ENCODE results near the gene SHH.

GRCh38 chr7:155756322-155756721, 55.9 kb downstream of the SHH start:
- TF ChIP-seq SP7 (tag by site-specific recombination; IDR thresholded peaks at IDR 0.05) (no peak), ZNF175 (tag by site-specific recombination; IDR thresholded peaks at IDR 0.05) (no peak), ZNF274 (IDR thresholded peaks at IDR 0.05; ENCODE audit: low read length) (no peak), ZNF274 (tag by site-specific recombination; IDR thresholded peaks at IDR 0.05; ENCODE audit: borderline replicate concordance) (no peak), SALL2 (tag by site-specific recombination; IDR thresholded peaks at IDR 0.05; ENCODE audit: borderline replicate concordance) (no peak), ZBTB26 (tag by site-specific recombination; optimal IDR thresholded peaks at IDR 0.05) (no peak), ZSCAN5A (tag by site-specific recombination; IDR thresholded peaks at IDR 0.05) (no peak), MYNN (tag by site-specific recombination; IDR thresholded peaks at IDR 0.05; ENCODE audit: borderline replicate concordance) (no peak), ZNF701 (tag by site-specific recombination; IDR thresholded peaks at IDR 0.05) (no peak), ZNF398 (tag by site-specific recombination; IDR thresholded peaks at IDR 0.05) (no peak)
